Suprapubic skin (tissue), 4 donors: Measurements from ENCODE around the gene FAM117B. TPM values are rescaled to one million over a fixed set of nuclear protein-coding genes. Genes with fewer than 3 reads are reported as not detected.

Source experiments
- DNase-seq, 2 donors: peaks; one replicate each; pipeline ENCODE4 v3.0.0-alpha.2; 2019; ENCODE audit warnings: low spot score in 2 of 2
- H3K27ac ChIP-seq: fragments of 200-600 bp; sonication (generic); one replicate; pipeline ENCODE4 v1.5.1; 2019
- H3K27me3 ChIP-seq: fragments of 200-600 bp; sonication (generic); one replicate; pipeline ENCODE4 v1.5.1; 2019
- H3K36me3 ChIP-seq: fragments of 200-600 bp; sonication (generic); one replicate; pipeline ENCODE4 v1.5.1; 2019
- H3K4me1 ChIP-seq: fragments of 200-600 bp; sonication (generic); one replicate; pipeline ENCODE4 v1.5.1; 2019
- H3K4me3 ChIP-seq: fragments of 200-600 bp; sonication (generic); one replicate; pipeline ENCODE4 v1.5.1; 2019; ENCODE audit warnings: mild to moderate bottlenecking
- H3K9me3 ChIP-seq: fragments of 200-600 bp; sonication (generic); one replicate; pipeline ENCODE4 v1.5.1; 2019
- CTCF ChIP-seq, 2 donors: fragments of 200-600 bp in 1 of 2; fragments of 450-650 bp in 1 of 2; sonication (generic) in 1 of 2; IDR thresholded peaks; one replicate each; pipeline ENCODE4 v1.5.1; 2016 to 2019; ENCODE audit warnings: antibody characterized with exemption in 2 of 2, mild to moderate bottlenecking in 1 of 2, moderate library complexity in 1 of 2
- EP300 ChIP-seq: sonication (generic); formaldehyde crosslinking; IDR thresholded peaks from one replicate; pipeline ENCODE4 v1.6.1; 2017; ENCODE audit warnings: antibody characterized with exemption
- POLR2A ChIP-seq, 2 donors: fragments of 450-650 bp; IDR thresholded peaks; one replicate each; pipeline ENCODE4 v1.6.1; 2017; ENCODE audit warnings: antibody characterized with exemption in 2 of 2, mild to moderate bottlenecking in 2 of 2, moderate library complexity in 2 of 2
- POLR2AphosphoS5 ChIP-seq, 3 donors: sonication (generic); formaldehyde crosslinking; IDR thresholded peaks; one replicate each; pipeline ENCODE4 v1.6.1; 2017; ENCODE audit warnings: antibody characterized with exemption in 3 of 3
- WGBS: methylation state at CpG from one replicate; pipeline ENCODE4 v1.1.5; 2018; 5-methylcytosine and 5-hydroxymethylcytosine counted together
- total RNA-seq, 4 donors: library from RNA; depleted of rRNA; stranded (reverse); fragments of >200 nt; gene quantifications; one replicate each; pipeline ENCODE4 v1.1.0, GENCODE V29; 2016

FAM117B gene
- total RNA-seq, 4 donors from 2014 or later, result 11.2 to 40.0 (median 17.7) TPM

DNA sequence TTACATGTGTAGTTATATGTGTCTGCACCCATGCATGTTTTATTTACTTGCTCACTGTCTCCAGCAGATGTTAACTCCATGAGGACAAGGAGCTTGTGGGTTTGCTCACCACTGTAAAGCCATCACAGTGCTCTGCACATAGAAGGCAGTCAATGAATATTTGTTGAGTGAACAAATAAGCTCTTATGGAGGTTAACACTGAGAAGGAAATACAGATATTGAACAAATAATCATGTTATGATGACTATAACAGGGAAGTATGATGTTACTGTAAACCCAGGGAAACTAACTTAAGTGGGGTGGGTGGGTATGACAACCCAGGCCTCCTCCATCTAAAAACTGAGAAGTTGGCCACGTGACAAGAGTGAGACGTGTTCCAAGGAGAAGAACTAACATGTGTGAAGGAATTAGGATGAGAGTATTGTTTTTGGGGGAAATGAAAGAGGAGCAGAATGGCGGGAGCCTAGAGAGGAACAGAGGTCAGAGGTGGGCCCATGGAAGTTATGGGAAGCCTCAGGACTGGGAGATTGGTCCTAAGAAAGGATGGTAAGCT is 6.0 kb upstream of the FAM117B start:
- no peaks in the 10 kb centered on the region for H3K36me3 ChIP-seq
- H3K27ac ChIP-seq, result no peak overlapping the region
- H3K4me3 ChIP-seq, result no peak overlapping the region
- DNase-seq, result no peak
- H3K9me3 ChIP-seq, result no peaks in the 10 kb centered on the region
- 73% methylated on average over 3 of the region's 3 CpGs for WGBS
- peaks cover 6% of the 10 kb centered on the region for H3K4me1 ChIP-seq
- no peak for TF ChIP-seq POLR2A (IDR thresholded peaks at IDR 0.05)
- no peak for TF ChIP-seq POLR2AphosphoS5 (IDR thresholded peaks at IDR 0.05)
- no peak for TF ChIP-seq EP300
- no peak for TF ChIP-seq CTCF (IDR thresholded peaks at IDR 0.05)
- H3K27me3 ChIP-seq, result no peaks in the 10 kb centered on the region

DNA sequence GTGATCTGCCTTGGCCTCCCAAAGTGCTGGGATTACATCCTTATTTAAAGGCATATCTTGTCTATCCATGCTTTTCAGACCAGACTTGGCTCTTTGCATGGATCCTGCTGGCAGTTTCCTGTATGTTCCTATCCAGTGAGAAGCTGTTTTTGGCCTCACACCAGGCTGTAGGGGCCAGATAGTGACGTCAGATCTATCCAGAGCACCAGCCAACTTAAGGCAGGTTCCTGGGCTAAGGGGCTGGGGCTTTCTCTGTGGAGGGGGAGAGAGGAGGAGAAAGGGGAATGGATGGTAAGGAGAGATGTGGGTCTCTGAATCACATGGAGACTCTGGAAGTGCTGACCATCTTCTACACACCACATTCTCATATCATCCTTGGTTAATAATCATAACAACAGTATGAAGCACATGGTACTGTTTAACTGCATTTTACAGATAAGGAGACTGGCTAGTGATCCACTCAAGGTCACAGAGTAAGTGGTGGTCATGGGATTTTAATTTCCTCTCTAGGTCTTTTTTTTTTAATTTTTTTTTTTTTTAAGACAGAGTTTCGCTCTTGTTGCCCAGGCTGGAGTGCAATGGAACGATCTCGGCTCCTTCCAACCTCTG is 2.0 kb upstream of the FAM117B start:
- WGBS, result 78% methylated on average over 4 of the region's 4 CpGs
- no peak for DNase-seq

GRCh38 chr2:202633470-202633869 is 1.3 kb upstream of the FAM117B start:
- WGBS, result 93% methylated on average over 19 of the region's 19 CpGs
- no peak for DNase-seq
- H3K36me3 ChIP-seq, result no peaks in the 10 kb centered on the region

More for the DNA sequence above, 2.0 kb upstream of the FAM117B start:
- no peaks in the 10 kb centered on the region for H3K9me3 ChIP-seq
- H3K4me1 ChIP-seq, result peaks cover 28% of the 10 kb centered on the region
- no peaks in the 10 kb centered on the region for H3K36me3 ChIP-seq
- TF ChIP-seq CTCF (IDR thresholded peaks at IDR 0.05) (no peak), POLR2AphosphoS5 (IDR thresholded peaks at IDR 0.05) (no peak), EP300 (no peak), POLR2A (IDR thresholded peaks at IDR 0.05) (no peak)
- no peak overlapping the region for H3K27ac ChIP-seq
- H3K4me3 ChIP-seq, result no peak overlapping the region
- no peaks in the 10 kb centered on the region for H3K27me3 ChIP-seq

GRCh38 chr2:202635428-202636212 is 851 bp downstream of the FAM117B start:
- TF ChIP-seq POLR2AphosphoS5 (IDR thresholded peaks at IDR 0.05) (no peak), EP300 (no peak), POLR2A (IDR thresholded peaks at IDR 0.05) (no peak), CTCF (IDR thresholded peaks at IDR 0.05) (no peak)
- peak; percentile 81 to 84 for DNase-seq
- Histone ChIP-seq H3K27ac (peak overlapping the region; percentile 93), H3K4me1 (peaks cover 34% of the 10 kb centered on the region), H3K36me3 (no peaks in the 10 kb centered on the region), H3K4me3 (peak overlapping the region; percentile 80), H3K27me3 (no peaks in the 10 kb centered on the region), H3K9me3 (no peaks in the 10 kb centered on the region)
- WGBS, result 0% methylated on average over 2 of the region's 92 CpGs

More at GRCh38 chr2:202633470-202633869, 1.3 kb upstream of the FAM117B start:
- no peak overlapping the region for H3K27ac ChIP-seq
- H3K27me3 ChIP-seq, result no peaks in the 10 kb centered on the region
- no peak overlapping the region for H3K4me3 ChIP-seq
- peaks cover 32% of the 10 kb centered on the region for H3K4me1 ChIP-seq
- H3K9me3 ChIP-seq, result no peaks in the 10 kb centered on the region
- TF ChIP-seq POLR2AphosphoS5 (IDR thresholded peaks at IDR 0.05), result no peak
- no peak for TF ChIP-seq CTCF (IDR thresholded peaks at IDR 0.05)
- TF ChIP-seq POLR2A (IDR thresholded peaks at IDR 0.05), result no peak
- TF ChIP-seq EP300, result no peak

DNA sequence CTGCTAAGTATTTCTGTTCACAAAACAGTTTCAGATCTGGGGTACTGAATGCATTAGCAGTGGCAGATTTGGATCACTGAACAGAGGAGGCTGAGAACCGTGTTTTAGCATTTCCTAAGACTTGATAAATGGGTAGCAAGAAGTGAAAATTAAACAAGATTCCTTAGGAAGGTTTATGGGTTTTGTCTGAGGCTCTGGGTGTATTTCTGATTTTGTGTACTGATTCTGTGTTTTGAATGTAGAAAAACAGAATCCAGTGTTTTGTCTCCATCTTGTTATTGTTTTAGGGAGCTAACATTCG is 1.4 kb downstream of the FAM117B start:
- no peaks in the 10 kb centered on the region for H3K27me3 ChIP-seq
- peak overlapping the region; percentile 80 for H3K4me3 ChIP-seq
- H3K9me3 ChIP-seq, result no peaks in the 10 kb centered on the region
- no peak for DNase-seq
- no peaks in the 10 kb centered on the region for H3K36me3 ChIP-seq
- peak overlapping the region; percentile 93 for H3K27ac ChIP-seq
- H3K4me1 ChIP-seq, result peaks cover 34% of the 10 kb centered on the region
- no peak for TF ChIP-seq CTCF (IDR thresholded peaks at IDR 0.05)
- TF ChIP-seq EP300, result no peak
- no peak for TF ChIP-seq POLR2A (IDR thresholded peaks at IDR 0.05)
- no peak for TF ChIP-seq POLR2AphosphoS5 (IDR thresholded peaks at IDR 0.05)
- WGBS, result 9% methylated on average over 2 of the region's 2 CpGs
